NCI-H2196 treated with DMSO at 0.1 percent for 48 hours (cell line): Measurements from ENCODE around the gene NCOA6.
"Not testable (repeated sequence)": the region's sequence is repeated elsewhere in the genome, so short reads cannot be mapped to it uniquely, and the experiment has no call there.

Experiments used
- DNase-seq: peaks from one replicate; lab custom pipeline; 2025; ENCODE audit not compliant: unreplicated experiment; lab: John Stamatoyannopoulos, UW

NCOA6 gene

DNA sequence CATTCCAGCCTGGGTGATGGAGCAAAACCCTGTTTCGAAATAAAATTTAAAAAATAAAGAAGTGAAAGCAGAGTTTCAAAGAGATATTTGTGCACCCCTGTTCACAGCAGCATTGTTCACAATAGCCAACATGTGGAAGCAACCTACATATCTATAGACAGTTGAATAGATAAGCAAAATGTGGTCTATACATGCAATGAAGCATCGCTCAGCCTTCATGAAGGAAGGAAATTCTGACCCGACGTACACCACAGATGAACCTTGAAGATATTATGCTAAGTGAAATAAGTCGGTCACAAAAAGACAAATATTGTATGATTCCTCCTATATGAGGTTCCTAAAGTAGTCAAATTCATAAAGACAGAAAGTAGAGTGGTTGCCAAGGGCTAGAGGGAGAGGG, 6.5 kb upstream of the NCOA6 start:
- DNase-seq = no peak

- no peak for DNase-seq
These were observed 3.7 kb upstream of the NCOA6 start for GRCh38 chr20:34829191-34829590.

- DNase-seq = peak; percentile 15
These were observed 483 bp downstream of the NCOA6 start for GRCh38 chr20:34824806-34825529.

DNA sequence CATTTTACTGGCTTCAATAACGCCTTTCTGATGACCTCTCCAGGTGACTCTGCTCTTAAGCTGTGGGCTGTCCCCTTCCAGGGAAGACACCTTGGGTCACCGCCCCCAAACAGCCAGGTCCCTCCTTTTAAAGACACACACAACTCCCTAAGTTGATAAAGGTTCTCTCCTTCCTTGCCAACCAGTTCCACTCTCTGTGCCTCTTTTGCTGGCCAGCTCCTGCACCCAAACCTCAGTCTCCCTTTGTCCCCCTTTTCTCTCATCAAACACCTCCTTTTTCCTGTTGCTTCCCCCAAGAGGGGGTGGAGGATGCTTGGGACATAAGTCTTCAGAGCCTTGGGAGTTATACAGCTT, 1.0 kb downstream of the NCOA6 start:
- peak; percentile 72 for DNase-seq

DNA sequence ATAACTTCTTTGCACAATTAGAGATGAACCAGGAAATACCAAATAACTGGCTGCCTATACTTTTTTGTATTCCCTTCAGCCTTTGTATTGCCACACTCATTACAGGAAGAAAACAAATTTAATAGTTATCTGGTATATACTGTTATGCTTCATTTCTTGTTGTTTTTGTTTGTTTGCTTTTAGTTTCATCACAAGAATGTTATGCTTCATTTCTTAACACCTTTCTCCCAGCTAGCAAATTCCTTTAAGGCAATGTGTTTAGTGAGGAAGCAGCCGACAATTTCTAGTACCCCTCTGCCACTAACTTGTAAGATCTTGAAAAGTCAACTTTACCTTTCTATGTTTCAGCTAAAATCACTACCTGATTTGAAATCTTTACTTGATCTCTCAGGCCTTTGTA, 1.4 kb downstream of the NCOA6 start:
- DNase-seq = no peak

- DNase-seq = no peak
These were observed 4.5 kb downstream of the NCOA6 start for GRCh38 chr20:34820805-34821578.

- no peak for DNase-seq
These were observed 7.7 kb downstream of the NCOA6 start for GRCh38 chr20:34817801-34818200.

DNA sequence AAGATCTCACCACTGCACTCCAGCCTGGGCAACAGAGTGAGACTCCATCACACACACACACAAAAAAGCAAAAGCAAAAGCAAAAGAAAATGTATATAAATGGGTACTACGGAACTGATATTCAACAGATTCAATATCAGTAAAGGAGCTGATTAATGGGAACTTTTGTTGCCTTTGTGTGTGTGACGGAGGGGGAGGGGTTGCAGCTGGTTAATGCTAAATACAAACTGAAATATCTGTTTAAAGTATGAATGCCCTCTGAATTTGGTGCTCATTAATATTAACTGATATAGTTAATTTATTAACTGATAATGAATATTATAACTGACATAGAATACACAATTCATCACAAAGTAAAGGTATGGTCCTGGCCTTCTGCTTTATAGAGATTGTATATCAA, 8.4 kb downstream of the NCOA6 start:
- DNase-seq = no peak

- no peak for DNase-seq
These were observed 9.8 kb downstream of the NCOA6 start for GRCh38 chr20:34815636-34816035.

- no peak for DNase-seq
These were observed 16.9 kb downstream of the NCOA6 start for GRCh38 chr20:34808583-34808982.

- not testable (repeated sequence) for DNase-seq
These were observed 17.4 kb downstream of the NCOA6 start for GRCh38 chr20:34807944-34808465.

DNA sequence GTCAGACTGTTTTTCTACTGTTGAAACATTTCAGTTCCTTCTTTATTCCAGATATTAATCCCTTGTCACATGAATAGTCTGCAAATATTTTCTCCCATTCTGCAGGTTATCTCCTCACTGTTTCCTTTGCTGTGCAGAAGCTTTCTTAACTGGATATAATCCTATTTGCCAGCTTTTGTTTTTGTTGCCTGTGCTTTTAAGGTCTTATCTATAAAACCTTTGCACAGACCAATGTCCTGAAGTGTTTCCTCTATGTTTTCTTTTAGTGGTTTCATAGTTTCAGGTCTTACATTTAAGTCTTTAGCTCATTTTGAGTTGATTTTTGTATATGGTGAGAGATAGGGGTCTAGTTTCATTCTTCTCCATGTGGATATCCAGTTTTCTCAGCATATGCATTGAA, 19.2 kb downstream of the NCOA6 start:
- DNase-seq = no peak

GRCh38 chr20:34798871-34799270, 26.6 kb downstream of the NCOA6 start:
- no peak for DNase-seq

GRCh38 chr20:34798328-34798727, 27.1 kb downstream of the NCOA6 start:
- no peak for DNase-seq

DNA sequence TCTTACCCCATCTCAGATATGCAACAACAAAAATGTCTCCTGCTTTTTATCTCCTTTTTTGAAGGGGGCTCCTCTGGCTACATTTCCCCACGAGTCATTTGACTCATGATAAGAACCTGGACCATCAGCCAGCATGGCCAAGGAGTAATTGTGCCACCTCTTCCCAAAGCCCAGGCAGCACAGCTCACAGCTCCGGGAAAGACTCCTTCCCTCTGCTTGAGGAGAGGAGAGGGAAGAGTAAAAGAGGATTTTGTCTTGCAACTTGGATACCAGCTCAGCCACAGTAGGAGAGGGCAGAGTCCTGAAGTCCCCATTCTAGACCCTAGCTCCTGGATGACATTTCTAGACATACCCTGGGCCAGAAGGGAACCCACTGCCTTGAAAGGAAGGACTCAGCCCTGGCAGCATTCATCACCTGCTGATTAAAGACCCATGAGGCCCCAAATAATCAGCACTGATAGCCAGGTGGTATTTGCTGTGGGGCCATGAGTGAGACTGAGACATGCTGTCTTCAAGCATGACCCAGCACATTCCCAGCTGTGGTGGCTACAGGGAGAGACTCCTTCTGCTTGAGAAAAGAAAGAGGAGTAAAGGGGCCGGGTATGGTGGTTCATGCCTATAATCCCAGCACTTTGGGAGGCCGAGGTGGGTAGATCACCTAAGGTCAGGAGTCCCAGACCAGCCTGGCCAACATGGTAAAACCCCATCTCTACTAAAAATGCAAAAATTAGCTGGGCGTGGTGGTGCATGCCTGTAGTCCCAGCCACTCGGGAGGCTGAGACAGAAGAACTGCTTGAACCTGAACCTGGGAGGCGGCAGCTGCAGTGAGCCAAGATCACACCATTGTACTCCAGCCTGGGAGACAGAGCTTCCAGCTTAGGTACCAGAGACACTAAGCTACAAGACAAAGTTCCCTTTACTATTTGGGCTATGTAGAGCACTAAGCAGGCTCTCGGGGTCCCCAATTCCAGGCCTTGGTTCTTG, 28.1 kb downstream of the NCOA6 start:
- no peak for DNase-seq

DNA sequence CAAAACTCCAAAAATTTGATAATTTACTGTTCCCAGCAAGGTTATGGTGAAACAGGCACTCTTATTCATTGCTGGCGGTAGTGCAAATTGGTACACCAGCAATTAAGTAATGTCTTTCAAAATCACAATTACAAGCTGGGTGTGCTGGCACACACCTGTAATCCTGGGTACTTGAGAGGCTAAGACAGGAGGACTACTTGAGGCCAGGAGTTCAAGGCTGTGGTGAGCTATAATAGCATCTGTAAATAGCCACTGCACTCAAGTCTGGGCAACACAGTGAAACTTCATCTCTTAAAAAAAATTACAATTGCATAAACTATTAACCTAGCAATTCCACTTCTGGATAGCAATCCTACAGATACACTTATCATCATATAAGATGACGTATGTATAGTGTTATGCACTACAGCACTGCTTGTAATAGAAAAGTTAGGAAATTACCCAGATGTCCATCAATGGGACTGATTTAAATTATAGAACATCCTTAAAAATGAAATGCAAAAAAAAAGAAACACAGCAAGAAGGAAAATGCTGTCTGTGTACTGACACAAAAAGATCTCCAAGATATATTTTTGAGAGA, 31.4 kb downstream of the NCOA6 start:
- no peak for DNase-seq

- DNase-seq = no peak
These were observed 32.6 kb downstream of the NCOA6 start for GRCh38 chr20:34792687-34793363.

GRCh38 chr20:34791289-34792020, 34.0 kb downstream of the NCOA6 start:
- DNase-seq = no peak

GRCh38 chr20:34781220-34781619, 44.2 kb downstream of the NCOA6 start:
- DNase-seq = no peak

DNA sequence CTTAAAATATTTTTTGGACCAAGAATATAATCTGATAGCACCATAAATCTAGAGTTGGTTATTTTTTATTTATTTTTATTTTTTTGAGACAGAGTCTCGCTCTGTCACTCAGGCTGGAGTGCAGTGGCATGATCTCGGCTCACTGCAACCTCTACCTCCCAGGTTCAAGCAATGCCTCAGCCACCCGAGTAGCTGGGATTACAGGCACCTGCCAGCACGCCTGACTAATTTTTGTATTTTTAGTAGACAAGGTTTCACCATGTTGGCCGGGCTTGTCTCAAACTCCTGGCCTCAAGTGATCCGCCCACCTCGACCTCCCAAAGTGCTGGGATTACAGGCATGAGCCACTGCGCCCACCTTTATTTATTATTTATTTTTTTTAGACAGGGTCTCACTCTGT, 45.2 kb downstream of the NCOA6 start:
- DNase-seq = not testable (repeated sequence)
